ENCODE measurements around the gene KSR2. TPM values are rescaled to one million over a fixed set of nuclear protein-coding genes. Genes with fewer than 3 reads are reported as not detected.

Gene KSR2
- total RNA-seq, 2 donors from 2014 or later = 0.66 to 1.0 TPM

- Histone ChIP-seq H3K4me1 (no peaks in the 10 kb centered on the region), H3K27me3 (no peaks in the 10 kb centered on the region), H3K27ac (no peak overlapping the region), H3K4me3 (no peak overlapping the region), H3K9me3 (no peaks in the 10 kb centered on the region), H3K36me3 (replicated peaks in 1 of 2; ENCODE audit: insufficient read depth in 1 of 2, low read depth in 2 of 2) (no peaks in the 10 kb centered on the region)
- intact Hi-C loops (cut with DNase I) = no loop called here
- no peak for DNase-seq
- ATAC-seq = no peak
- 81 to 90% methylated on average over 8 to 10 of the region's 10 CpGs for WGBS, 2 donors
- TF ChIP-seq POLR2A (IDR thresholded peaks at IDR 0.05) (no peak), CTCF (IDR thresholded peaks at IDR 0.05) (no peak)
Observed at GRCh38 chr12:117582135-117582784, 386.5 kb downstream of the KSR2 start.

DNA sequence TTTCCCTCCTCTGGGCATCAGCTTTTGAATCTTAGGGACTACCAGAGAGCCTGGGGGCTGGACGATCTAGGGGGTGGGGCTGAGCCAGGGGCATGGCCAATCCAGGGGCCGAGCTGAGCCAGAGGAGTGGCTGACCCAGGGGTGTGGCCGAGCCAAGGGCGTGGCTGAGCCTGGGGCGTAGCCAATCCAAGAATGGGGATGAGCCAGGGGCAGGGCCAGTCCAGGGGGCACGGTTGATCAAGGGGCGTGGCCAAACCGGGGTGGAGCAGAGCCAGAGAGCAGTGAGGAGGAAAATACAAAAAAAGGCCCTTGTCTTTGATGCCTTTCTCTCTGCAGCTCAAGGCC lies 388.1 kb downstream of the KSR2 start:
- intact Hi-C loops (cut with DNase I) = no loop called here
- H3K4me3 ChIP-seq = no peak overlapping the region
- H3K4me1 ChIP-seq = no peaks in the 10 kb centered on the region
- H3K27ac ChIP-seq = no peak overlapping the region
- H3K27me3 ChIP-seq = no peaks in the 10 kb centered on the region
- no peak for ATAC-seq
- no peaks in the 10 kb centered on the region for H3K36me3 ChIP-seq (replicated peaks in 1 of 2; ENCODE audit: insufficient read depth in 1 of 2, low read depth in 2 of 2)
- TF ChIP-seq CTCF (IDR thresholded peaks at IDR 0.05) = no peak
- peak in 3 of 4 donors; percentile 5 to 14 (median 12) for DNase-seq
- 49% methylated on average over 8 of the region's 8 CpGs for WGBS, 2 donors
- H3K9me3 ChIP-seq = no peaks in the 10 kb centered on the region

DNA sequence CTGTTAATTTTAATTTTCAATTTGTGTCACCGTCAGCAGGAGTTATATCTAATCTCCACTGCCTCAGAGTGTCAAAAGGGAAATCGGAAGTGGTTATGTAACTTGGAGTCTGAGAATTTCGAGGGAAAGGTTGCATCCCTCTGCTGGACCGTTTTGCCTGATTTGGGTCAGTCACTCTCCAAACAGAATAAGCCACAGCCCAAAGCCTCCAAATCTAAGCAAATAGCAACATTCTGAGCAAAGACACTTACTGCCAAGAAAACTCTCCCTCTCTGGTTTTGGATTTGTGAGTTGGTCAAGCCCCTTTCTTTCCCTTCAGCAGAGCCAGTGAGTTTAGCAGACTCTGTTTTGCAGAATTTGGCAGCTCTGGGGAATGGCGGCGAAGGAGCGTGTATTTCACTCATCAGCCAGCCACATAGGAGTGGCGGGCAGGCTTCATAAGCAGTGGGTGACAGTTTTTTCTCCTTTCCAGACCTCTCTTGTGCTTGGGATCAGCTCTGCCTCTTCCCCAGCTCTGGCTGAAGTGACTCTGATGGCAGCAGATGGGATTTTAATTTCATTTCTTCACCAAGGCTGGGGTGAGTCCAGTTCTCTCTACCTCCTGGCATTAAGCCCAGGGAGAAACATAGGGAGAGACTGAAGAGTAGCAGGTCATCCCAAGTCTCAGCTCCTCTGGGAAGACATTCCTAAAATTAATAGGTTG lies 388.6 kb downstream of the KSR2 start:
- no peaks in the 10 kb centered on the region for H3K4me1 ChIP-seq
- intact Hi-C loops (cut with DNase I) = no loop called here
- H3K27ac ChIP-seq = no peak overlapping the region
- no peaks in the 10 kb centered on the region for H3K27me3 ChIP-seq
- no peak for DNase-seq
- 57 to 60% methylated on average over 8 of the region's 8 CpGs for WGBS, 2 donors
- H3K36me3 ChIP-seq (replicated peaks in 1 of 2; ENCODE audit: insufficient read depth in 1 of 2, low read depth in 2 of 2) = no peaks in the 10 kb centered on the region
- H3K9me3 ChIP-seq = no peaks in the 10 kb centered on the region
- no peak overlapping the region for H3K4me3 ChIP-seq
- TF ChIP-seq CTCF (IDR thresholded peaks at IDR 0.05) (no peak), POLR2A (IDR thresholded peaks at IDR 0.05) (no peak)
- ATAC-seq = no peak

DNA sequence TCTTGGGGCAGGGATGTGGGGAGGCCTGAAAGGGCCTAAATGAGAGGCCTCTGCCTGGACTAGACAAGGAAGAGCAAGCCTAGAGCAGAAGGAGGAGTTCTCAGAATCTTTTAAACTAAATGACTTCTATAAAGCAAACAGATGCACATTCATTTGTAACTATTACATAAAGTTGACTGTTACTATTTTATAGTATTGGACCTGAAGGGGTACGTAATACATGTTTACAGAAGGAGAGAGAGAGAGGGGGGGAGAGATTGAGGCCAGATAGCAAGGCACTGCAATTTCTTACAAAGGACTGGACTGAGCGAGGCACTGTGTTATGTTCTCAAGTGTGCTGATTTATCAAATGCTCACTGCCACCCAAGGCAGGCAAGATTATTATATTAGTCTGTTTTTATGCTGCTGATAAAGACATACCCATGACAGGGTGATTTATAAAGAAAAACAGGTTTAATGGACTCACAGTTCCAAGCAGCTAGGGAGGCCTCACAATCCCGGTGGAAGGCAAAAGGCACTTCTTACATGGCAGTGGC lies 391.6 kb downstream of the KSR2 start:
- intact Hi-C loops (cut with DNase I) = no loop called here
- no peak for TF ChIP-seq CTCF (IDR thresholded peaks at IDR 0.05)
- no peak for TF ChIP-seq POLR2A (IDR thresholded peaks at IDR 0.05)
- H3K36me3 ChIP-seq (replicated peaks in 1 of 2; ENCODE audit: insufficient read depth in 1 of 2, low read depth in 2 of 2) = no peaks in the 10 kb centered on the region
- DNase-seq (no peak), ATAC-seq (no peak)
- H3K4me3 ChIP-seq = no peak overlapping the region
- no peaks in the 10 kb centered on the region for H3K4me1 ChIP-seq
- WGBS, 2 donors = 71 to 72% methylated on average over 3 of the region's 3 CpGs
- H3K27ac ChIP-seq = no peak overlapping the region
- H3K27me3 ChIP-seq = no peaks in the 10 kb centered on the region
- no peaks in the 10 kb centered on the region for H3K9me3 ChIP-seq
